Nucleus accumbens (tissue), 56 donors: ENCODE data around the gene SOX10.
"Not testable (repeated sequence)": the region's sequence is repeated elsewhere in the genome, so short reads cannot be mapped to it uniquely, and the experiment has no call there.

Experiments
- DNase-seq, 56 donors: peaks; one replicate each; lab custom pipeline; 2025; lab: John Stamatoyannopoulos, UW

Gene SOX10

DNA sequence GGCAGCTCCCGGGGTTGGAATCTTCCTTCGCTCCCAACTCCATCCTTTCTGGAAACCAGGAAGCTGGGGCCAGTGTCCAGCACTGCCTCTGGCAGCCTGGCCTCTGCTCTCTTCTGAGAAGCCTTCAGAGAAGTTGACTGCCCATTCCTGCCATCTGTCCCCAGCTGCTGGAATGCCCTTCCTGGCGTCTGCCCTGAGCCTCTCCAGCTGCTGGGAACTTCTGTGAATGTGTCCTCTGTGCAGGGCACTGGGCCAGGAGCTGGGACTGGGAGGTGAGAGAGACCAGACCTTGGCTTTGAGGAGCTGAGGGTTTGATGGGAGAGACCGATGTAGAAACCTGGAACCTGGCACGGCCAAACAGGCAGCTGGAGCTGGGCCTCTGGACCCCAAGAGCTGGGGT lies 5.9 kb upstream of the SOX10 start:
- DNase-seq = peak in 3 of 56 donors; percentile 23 to 36 (median 36)

- DNase-seq = no peak
Measured at GRCh38 chr22:37989146-37990045, 5.0 kb upstream of the SOX10 start.

GRCh38 chr22:37986371-37986770 lies 2.0 kb upstream of the SOX10 start:
- DNase-seq = peak in 5 of 56 donors; percentile 43 to 67 (median 56)

DNA sequence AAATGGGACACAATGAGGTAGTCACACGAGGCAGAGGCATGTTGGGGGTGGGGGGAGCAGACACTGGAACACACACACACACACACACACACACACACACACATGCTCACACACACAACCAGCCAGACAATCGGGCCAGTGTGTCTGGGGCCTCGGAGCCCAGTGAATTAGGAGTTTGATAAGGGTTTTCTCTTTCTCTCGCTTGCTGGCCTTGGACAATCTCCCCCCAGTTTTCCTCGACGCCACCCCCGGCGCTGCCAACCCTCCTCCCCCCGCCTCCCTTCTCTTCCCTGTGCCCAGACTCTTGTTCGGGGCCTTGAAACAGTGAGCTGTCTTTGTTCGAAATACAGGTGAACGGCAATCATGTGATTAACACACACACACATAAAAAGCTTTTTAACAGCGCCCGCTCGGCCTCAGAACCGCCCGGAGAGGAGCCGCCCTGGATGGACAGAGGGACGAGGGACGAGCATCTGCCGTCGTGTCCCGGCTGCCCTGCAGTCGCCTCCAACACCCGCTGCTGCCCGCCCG lies 1.5 kb upstream of the SOX10 start:
- peak in 52 of 56 donors; percentile 34 to 93 (median 81) for DNase-seq

DNA sequence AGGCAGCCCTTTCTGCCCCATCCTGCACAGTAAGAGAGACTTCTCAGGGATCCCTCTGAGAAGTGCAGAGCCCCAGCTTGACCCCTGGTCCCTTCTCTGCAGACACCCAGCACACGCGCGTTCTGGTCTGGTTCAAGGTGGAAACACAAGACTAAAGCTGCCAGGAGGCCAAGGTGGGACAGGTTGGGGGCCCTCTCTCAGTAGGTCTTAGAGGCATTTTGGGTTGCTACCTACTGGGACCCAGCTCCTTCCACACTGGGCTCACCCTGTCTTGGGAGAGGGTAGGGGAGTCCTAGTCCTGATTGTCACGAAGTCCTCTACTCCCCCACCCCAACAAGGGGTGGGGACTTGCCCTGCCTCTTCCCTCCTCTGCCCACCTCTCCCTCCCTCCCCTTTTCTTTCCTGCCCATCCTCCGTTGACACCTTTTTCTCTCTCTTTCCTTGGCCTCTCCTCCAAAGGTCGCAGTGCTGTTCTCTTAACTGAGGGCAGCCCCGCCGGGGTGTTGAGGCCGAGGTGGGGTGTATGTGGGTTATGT lies 763 bp upstream of the SOX10 start:
- peak in 3 of 56 donors; percentile 57 to 65 (median 63) for DNase-seq

GRCh38 chr22:37982938-37983859 lies 1.2 kb downstream of the SOX10 start:
- DNase-seq = peak in 10 of 56 donors; percentile 26 to 48 (median 35)

- no peak for DNase-seq
Measured at GRCh38 chr22:37982151-37982785, 2.1 kb downstream of the SOX10 start.

DNA sequence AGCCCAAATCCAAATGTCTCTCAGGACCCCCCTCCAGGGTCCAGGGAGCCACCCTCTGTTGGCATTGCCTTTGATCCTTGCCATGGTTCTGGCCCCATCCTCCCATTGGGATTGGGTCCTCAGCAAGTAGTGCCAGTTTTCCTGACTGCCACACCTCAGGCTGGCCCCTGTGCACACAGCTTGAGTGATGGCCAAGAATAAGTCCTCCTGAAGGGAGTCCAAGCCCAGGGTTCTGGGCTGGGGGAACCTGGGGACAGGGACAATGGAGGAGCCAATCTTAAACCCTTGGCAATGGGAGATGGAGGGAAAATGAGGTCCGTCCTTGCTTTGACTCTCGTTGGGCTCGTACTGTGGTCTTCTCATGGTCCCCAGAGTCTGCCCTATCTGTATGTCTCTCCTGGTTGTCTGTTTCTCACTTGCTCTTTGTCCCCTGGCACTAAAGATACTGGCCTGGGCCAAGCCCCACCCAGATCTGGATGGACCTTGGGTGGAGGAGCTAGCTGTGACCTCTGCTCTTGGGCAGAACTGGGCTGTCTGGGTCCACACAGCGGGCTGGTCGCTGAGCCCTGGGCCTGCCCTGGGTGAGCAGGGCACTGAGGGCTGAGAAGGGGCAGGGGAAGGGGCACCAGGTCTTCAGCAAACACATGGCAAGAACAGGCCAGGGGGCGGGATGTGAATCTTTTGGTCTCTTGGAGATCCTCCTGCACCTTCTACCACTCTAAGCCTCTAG lies 2.9 kb downstream of the SOX10 start:
- DNase-seq = peak in 3 of 56 donors; percentile 24 to 41 (median 35)

- peak in 22 of 56 donors; percentile 23 to 60 (median 44) for DNase-seq
Measured at GRCh38 chr22:37979782-37980181, 4.6 kb downstream of the SOX10 start.

- no peak for DNase-seq
Measured at GRCh38 chr22:37976547-37976946, 7.8 kb downstream of the SOX10 start.

DNA sequence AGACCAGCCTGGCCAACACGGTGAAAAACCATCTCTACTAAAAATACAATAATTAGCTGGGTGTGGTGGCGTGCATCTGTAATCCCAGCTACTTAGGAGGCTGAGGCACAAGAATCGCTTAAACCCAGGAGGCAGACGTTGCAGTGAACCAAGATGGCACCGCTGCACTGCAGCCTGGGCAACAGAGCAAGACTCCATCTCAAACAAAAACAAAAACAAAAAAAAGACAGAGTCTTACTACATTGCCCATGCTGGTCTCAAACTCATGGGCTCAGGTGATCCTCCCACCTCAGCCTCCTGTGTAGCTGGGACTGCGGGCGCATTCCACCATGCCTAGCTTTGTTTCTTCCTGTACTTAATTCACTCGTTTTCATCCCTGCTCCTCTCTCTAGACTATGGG lies 8.3 kb downstream of the SOX10 start:
- DNase-seq = not testable (repeated sequence)

- no peak for DNase-seq
Measured at GRCh38 chr22:37975153-37975552, 9.2 kb downstream of the SOX10 start.

DNA sequence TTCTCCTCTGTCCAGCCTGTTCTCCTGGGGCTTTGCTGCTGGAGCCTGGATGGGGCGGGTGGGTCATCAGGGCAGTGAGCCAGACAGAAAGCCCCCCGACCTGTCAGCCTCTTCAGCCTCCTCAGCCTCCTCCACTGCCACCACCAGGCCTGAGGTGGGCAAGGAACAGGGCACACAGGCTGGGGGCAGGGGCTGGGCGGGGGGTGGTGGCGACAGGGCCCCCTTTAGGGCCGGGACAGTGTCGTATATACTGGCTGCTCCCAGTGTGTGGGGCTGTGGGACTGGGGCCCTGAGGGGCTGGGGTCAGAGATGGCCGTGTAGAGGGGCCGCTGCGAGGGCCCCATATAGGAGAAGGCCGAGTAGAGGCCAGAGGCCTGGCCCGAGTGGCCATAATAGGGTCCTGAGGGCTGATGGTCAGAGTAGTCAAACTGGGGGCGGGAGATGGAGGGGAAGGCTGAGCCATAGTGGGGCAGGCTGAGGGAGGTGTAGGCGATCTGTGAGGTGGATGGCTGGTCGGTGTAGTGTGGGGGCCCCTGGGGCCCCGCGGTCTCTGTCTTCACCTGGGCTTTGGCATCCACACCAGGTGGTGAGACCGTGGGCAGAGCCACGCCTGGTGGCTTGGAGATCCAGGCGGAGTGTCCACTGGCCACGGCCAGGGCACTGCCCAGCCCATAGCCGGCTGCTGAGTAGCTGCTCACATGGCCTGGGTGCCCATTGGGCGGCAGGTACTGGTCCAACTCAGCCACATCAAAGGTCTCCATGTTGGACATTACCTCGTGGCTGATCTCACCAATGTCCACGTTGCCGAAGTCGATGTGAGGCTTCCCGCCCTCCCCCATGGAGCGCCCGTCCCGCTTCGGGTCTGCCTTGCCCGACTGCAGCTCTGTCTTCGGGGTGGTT lies 10.8 kb downstream of the SOX10 start:
- DNase-seq = peak in 1 of 56 donors; percentile 27

GRCh38 chr22:37972527-37972926 lies 11.8 kb downstream of the SOX10 start:
- DNase-seq = peak in 11 of 56 donors; percentile 25 to 61 (median 38)

- DNase-seq = peak in 7 of 56 donors; percentile 18 to 54 (median 29)
Measured at GRCh38 chr22:37971475-37972434, 12.6 kb downstream of the SOX10 start.

- no peak for DNase-seq
Measured at GRCh38 chr22:37970864-37971263, 13.5 kb downstream of the SOX10 start.
